Ovary (tissue), 9 donors: ENCODE measurements around the gene RUNX2. TPM values are rescaled to one million over a fixed set of nuclear protein-coding genes. Genes with fewer than 3 reads are reported as not detected.

ENCODE experiments used
- DNase-seq, 5 donors: peaks; one replicate each; pipeline ENCODE4 v3.0.0-alpha.2; 2019 to 2020
- H3K27ac ChIP-seq, 2 donors: fragments of 200-600 bp; one replicate each; pipeline versions ENCODE4 v1.5.1 to v1.8.0; 2019 to 2022
- H3K27me3 ChIP-seq: fragments of 200-600 bp; one replicate; pipeline ENCODE4 v1.8.0; 2022
- H3K36me3 ChIP-seq: fragments of 200-600 bp; sonication (generic); one replicate; pipeline ENCODE4 v1.5.1; 2019
- H3K4me1 ChIP-seq: one replicate; pipeline ENCODE4 v1.8.1; 2013; ENCODE audit warnings: mild to moderate bottlenecking, moderate library complexity; ENCODE audit not compliant: insufficient read depth
- H3K4me3 ChIP-seq: fragments of 200-600 bp; sonication (generic); one replicate; pipeline ENCODE4 v1.5.1; 2017
- H3K9me3 ChIP-seq, 2 donors: fragments of 200-600 bp in 1 of 2; sonication (generic) in 1 of 2; one replicate each; pipeline versions ENCODE4 v1.5.1 to v1.8.1; 2013 to 2019; ENCODE audit warnings: mild to moderate bottlenecking in 1 of 2, moderate library complexity in 1 of 2
- EP300 ChIP-seq: sonication (generic); formaldehyde crosslinking; IDR thresholded peaks from one replicate; pipeline ENCODE4 v1.6.1; 2017; ENCODE audit warnings: antibody characterized with exemption
- POLR2A ChIP-seq: fragments of 450-650 bp; IDR thresholded peaks from one replicate; pipeline ENCODE4 v1.6.1; 2017; ENCODE audit warnings: antibody characterized with exemption, mild to moderate bottlenecking, moderate library complexity
- WGBS, 3 donors: extraction: QIAGEN DNeasy Blood & Tissue Kit in 1 of 3; methylation state at CpG; one replicate each; pipeline versions ENCODE4 v1.1.5 to v1.1.7; 2013 to 2017; 5-methylcytosine and 5-hydroxymethylcytosine counted together
- intact Hi-C, 4 donors: fragments of 100-400 bp; cut with DNase I; formaldehyde crosslinking; loops; one replicate each; pipeline versions ENCODE4 v1.11.0 to v1.15.1; 2022 to 2023
- polyA plus RNA-seq, 2 donors: library from polyadenylated mRNA; stranded (reverse); fragments of 200-250 nt in 1 of 2; fragments of 350-450 nt in 1 of 2; fragmentation: Illumina TruSeq in 1 of 2; extraction: RNeasy Lipid Tissue Mini Kit (QIAGEN cat#74804) in 1 of 2; gene quantifications; one replicate each; pipeline ENCODE4 v1.2.3, GENCODE V29; 2013 to 2014
- total RNA-seq, 7 donors: library from RNA; depleted of rRNA in 2 of 7; stranded (reverse); fragments of >200 nt in 2 of 7; fragmentation: NEBNext Ultra II Directional in 3 of 7; extraction: Animal tissue kit (Norgen Biotek cat#: 25700) in 3 of 7; gene quantifications; one replicate each; pipeline versions ENCODE4 v1.1.0 to v1.2.4, GENCODE V29; 2016 to 2023
- TF ChIP-seq, protein P1 (sequence below), 3 donors: fragments of 450-650 bp in 2 of 3; fragments of 200-600 bp in 1 of 3; IDR thresholded peaks; one replicate each; pipeline versions ENCODE4 v1.5.1 to v1.8.0; 2016 to 2022; ENCODE audit warnings: antibody characterized with exemption in 3 of 3, mild to moderate bottlenecking in 1 of 3
- donor health status: DM: no; HTN: no; CAD: no; lungs with moderate emphysema.
- donor health status: DM: no; HTN: no; CAD: no.
- donor health status: Bipolar disorder and iron deficiency.
- donor health status: DM: yes; HTN: yes; CAD: no.
- donor health status: DM: no; HTN: no; CAD: no.
- donor health status: DM: yes; HTN: yes; CAD: no.

Gene RUNX2
- total and polyA plus RNA-seq, 9 donors, result 1.1 to 25.2 (median 3.3) TPM

DNA sequence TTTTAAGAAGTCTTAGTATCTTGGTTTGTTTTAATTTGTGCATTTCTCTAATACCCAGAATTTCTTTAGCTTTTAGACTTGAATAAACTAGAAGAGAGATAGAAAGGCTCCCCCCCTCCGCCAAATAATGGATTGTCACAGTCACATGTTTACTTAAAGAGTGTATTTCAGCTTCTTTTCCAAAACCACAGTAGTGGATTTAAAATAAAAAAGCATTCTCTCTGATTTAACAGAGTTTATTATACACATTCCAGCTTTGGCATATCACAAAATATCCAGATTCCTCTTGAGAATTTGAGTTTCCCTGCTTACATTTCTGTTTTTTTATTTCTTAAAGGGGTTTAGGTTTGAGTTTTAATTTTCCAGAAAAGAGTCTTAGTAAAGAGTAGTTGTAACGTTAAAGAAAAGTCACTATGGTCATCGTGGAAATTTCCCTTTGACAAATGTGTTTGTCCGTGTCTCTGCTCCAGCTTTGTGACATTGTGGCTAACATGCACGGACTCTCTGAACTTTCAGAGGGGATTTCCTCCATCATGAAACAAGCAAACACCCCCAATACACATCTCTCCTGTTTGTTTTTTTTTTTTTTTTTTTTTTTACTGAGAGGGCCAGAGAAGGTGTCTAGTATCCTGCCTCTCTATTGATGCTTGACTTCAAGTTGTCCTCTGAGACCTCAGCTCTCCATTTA, 163.1 kb downstream of the RUNX2 start:
- H3K9me3 ChIP-seq, result no peaks in the 10 kb centered on the region
- H3K27me3 ChIP-seq, result no peaks in the 10 kb centered on the region
- intact Hi-C loops, result no loop called here
- no peaks in the 10 kb centered on the region for H3K36me3 ChIP-seq
- H3K4me1 ChIP-seq, result no peaks in the 10 kb centered on the region
- no peak overlapping the region for H3K27ac ChIP-seq
- H3K4me3 ChIP-seq, result no peak overlapping the region
- DNase-seq, result no peak
- TF ChIP-seq POLR2A (no peak), EP300 (no peak)
- TF ChIP-seq, protein P1, sequence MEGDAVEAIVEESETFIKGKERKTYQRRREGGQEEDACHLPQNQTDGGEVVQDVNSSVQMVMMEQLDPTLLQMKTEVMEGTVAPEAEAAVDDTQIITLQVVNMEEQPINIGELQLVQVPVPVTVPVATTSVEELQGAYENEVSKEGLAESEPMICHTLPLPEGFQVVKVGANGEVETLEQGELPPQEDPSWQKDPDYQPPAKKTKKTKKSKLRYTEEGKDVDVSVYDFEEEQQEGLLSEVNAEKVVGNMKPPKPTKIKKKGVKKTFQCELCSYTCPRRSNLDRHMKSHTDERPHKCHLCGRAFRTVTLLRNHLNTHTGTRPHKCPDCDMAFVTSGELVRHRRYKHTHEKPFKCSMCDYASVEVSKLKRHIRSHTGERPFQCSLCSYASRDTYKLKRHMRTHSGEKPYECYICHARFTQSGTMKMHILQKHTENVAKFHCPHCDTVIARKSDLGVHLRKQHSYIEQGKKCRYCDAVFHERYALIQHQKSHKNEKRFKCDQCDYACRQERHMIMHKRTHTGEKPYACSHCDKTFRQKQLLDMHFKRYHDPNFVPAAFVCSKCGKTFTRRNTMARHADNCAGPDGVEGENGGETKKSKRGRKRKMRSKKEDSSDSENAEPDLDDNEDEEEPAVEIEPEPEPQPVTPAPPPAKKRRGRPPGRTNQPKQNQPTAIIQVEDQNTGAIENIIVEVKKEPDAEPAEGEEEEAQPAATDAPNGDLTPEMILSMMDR (IDR thresholded peaks at IDR 0.05), result no peak
- 71 to 80% (median 80%) methylated on average over 5 of the region's 5 CpGs for WGBS, 3 donors

DNA sequence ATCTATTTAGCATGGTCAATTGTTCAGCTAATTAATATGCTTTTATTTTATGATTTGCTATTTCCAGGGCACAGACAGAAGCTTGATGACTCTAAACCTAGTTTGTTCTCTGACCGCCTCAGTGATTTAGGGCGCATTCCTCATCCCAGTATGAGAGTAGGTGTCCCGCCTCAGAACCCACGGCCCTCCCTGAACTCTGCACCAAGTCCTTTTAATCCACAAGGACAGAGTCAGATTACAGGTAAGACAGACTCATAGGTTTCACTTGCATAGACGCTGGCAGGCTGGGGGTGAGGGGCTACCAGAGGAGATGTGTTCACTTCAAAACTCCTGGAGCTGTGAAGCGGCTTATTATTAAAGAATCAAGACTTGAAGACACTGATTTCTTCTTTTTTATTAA, 163.7 kb downstream of the RUNX2 start:
- intact Hi-C loops, result no loop called here
- TF ChIP-seq POLR2A (no peak), EP300 (no peak)
- TF ChIP-seq, protein P1 (IDR thresholded peaks at IDR 0.05), result no peak
- no peak for DNase-seq
- H3K4me3 ChIP-seq, result no peak overlapping the region
- H3K27me3 ChIP-seq, result no peaks in the 10 kb centered on the region
- H3K36me3 ChIP-seq, result no peaks in the 10 kb centered on the region
- H3K27ac ChIP-seq, result no peak overlapping the region
- H3K4me1 ChIP-seq, result no peaks in the 10 kb centered on the region
- WGBS, 3 donors, result 95 to 96% (median 95%) methylated on average over 6 of the region's 6 CpGs
- H3K9me3 ChIP-seq, result no peaks in the 10 kb centered on the region

DNA sequence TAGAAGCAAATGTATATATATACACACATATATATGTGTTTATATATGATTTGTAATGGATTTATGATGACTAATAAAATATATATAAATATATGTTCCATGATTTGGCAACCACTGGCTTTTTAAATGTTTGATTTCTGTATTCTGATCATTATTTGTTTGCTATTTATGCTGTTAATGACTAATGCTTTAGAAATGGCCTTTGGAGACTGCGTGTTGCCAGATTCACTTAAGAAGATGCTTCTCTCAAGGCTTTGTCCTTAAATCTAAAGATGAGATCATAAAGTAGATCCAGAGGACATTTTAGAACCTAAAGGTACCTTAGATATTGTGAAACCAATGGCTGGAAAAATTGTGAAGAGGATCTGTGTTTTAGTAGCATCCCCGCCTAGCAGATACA, 165.6 kb downstream of the RUNX2 start:
- Histone ChIP-seq H3K27me3 (no peaks in the 10 kb centered on the region), H3K27ac (no peak overlapping the region), H3K4me3 (no peak overlapping the region), H3K4me1 (no peaks in the 10 kb centered on the region), H3K36me3 (no peaks in the 10 kb centered on the region), H3K9me3 (no peaks in the 10 kb centered on the region)
- intact Hi-C loops, result no loop called here
- TF ChIP-seq, protein P1 (IDR thresholded peaks at IDR 0.05), result no peak
- TF ChIP-seq POLR2A (no peak), EP300 (no peak)
- DNase-seq, result no peak
- WGBS, 3 donors, result 92 to 97% (median 96%) methylated on average over 2 of the region's 2 CpGs

DNA sequence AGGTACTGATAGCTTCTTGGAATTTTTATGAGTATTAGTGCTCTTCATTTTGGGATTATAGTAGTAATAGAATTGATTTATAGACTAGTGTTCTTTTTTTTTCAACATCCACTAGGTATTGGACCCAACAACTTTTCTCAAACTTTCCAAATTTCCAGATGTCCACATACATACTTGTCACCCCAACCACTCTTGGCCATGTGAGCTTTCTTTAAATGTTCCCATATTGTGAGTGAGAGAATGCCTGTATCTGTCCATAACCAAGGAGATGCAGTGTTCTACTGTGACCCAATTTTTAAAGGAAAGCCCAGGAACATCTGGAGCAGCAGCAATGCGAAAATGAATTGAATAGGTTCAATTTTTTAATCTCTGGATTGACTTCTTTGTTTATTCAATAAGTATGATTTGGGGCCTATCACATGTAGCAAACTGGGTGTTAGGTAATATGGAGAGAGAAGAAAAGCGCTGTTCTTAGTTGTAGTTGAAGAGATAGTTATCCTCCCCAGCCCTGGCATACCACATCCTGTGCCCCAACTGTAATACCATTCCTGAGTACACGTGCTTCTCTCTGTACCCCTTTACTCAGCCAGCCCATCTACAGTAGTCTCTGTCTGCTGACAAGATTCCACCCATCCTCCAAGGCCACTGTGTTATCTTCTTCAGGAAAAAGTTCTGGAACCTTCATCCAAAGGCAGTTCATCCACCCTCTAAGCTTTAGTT, 166.4 kb downstream of the RUNX2 start:
- no peak for DNase-seq
- Histone ChIP-seq H3K27ac (no peak overlapping the region), H3K9me3 (no peaks in the 10 kb centered on the region), H3K36me3 (no peaks in the 10 kb centered on the region), H3K4me1 (no peaks in the 10 kb centered on the region), H3K4me3 (no peak overlapping the region), H3K27me3 (no peaks in the 10 kb centered on the region)
- no peak for TF ChIP-seq EP300
- TF ChIP-seq, protein P1 (IDR thresholded peaks at IDR 0.05), result no peak
- TF ChIP-seq POLR2A, result no peak
- WGBS, 3 donors, result 75 to 91% (median 91%) methylated on average over 3 of the region's 3 CpGs
- intact Hi-C loops, result no loop called here
